GM23338 (cell line): ENCODE measurements around the gene GLCCI1. TPM values are rescaled to one million over a fixed set of nuclear protein-coding genes. Genes with fewer than 3 reads are reported as not detected.

Source experiments
- ATAC-seq: fragments of 200-7000 bp; cut with Tn5 transposase; 3 replicates; pipeline ENCODE4 v1.9.1; 2020
- DNase-seq: peaks from one replicate; pipeline ENCODE4 v3.0.0-alpha.2; 2015; ENCODE audit warnings: low spot score
- H2AFZ ChIP-seq: fragments of 200-600 bp; sonication (generic); 2 replicates; pipeline ENCODE4 v1.8.0; 2016; ENCODE audit warnings: antibody characterized with exemption, mild to moderate bottlenecking, moderate library complexity
- H3F3A ChIP-seq: fragments of 200-600 bp; sonication (generic); replicated peaks from 2 replicates; pipeline ENCODE4 v1.8.0; 2017; ENCODE audit warnings: antibody characterized with exemption, mixed run types, low read depth
- H3K27ac ChIP-seq: fragments of 200-600 bp; sonication (generic); 2 replicates; pipeline ENCODE4 v1.6.1; 2016; ENCODE audit warnings: low read depth
- H3K27me3 ChIP-seq: fragments of 200-600 bp; sonication (generic); 2 replicates; pipeline ENCODE4 v1.8.0; 2016; ENCODE audit warnings: mild to moderate bottlenecking, mixed run types, moderate library complexity; ENCODE audit not compliant: insufficient read depth
- H3K36me3 ChIP-seq: fragments of 200-600 bp; sonication (generic); 2 replicates; pipeline ENCODE4 v1.8.0; 2016; ENCODE audit warnings: mild to moderate bottlenecking; ENCODE audit not compliant: insufficient read depth
- H3K4me1 ChIP-seq: fragments of 200-600 bp; sonication (generic); 2 replicates; pipeline ENCODE4 v1.8.0; 2016; ENCODE audit warnings: mild to moderate bottlenecking, moderate library complexity; ENCODE audit not compliant: insufficient read depth
- H3K4me2 ChIP-seq: fragments of 200-600 bp; sonication (generic); 2 replicates; pipeline ENCODE4 v1.7.1; 2017; ENCODE audit warnings: mixed run types
- H3K4me3 ChIP-seq: fragments of 200-600 bp; sonication (generic); 2 replicates; pipeline ENCODE4 v1.6.1; 2016; ENCODE audit warnings: mixed run types
- H3K79me2 ChIP-seq: fragments of 200-600 bp; sonication (generic); replicated peaks from 2 replicates; pipeline ENCODE4 v1.8.0; 2017; ENCODE audit warnings: mild to moderate bottlenecking; ENCODE audit not compliant: insufficient read depth
- H3K9me2 ChIP-seq: fragments of 200-600 bp; sonication (generic); 2 replicates; pipeline ENCODE4 v1.8.0; 2017; ENCODE audit not compliant: insufficient read depth
- H4K20me1 ChIP-seq: fragments of 200-600 bp; sonication (generic); replicated peaks from 2 replicates; pipeline ENCODE4 v1.8.0; 2017; ENCODE audit warnings: mild to moderate bottlenecking; ENCODE audit not compliant: insufficient read depth
- H3K27ac Mint-ChIP-seq: 2 replicates; pipeline ENCODE4 v1.8.0; 2020; ENCODE audit warnings: inconsistent platforms, mild to moderate bottlenecking, moderate library complexity, mixed read lengths
- H3K27me3 Mint-ChIP-seq: 3 replicates; pipeline ENCODE4 v1.8.0; 2022; ENCODE audit warnings: low read depth, mild to moderate bottlenecking, moderate library complexity, mixed read lengths, inconsistent platforms; ENCODE audit not compliant: insufficient read depth, poor library complexity
- H3K36me3 Mint-ChIP-seq: 3 replicates; pipeline ENCODE4 v1.8.0; 2021; ENCODE audit warnings: low read depth, mild to moderate bottlenecking, inconsistent platforms, moderate library complexity, mixed read lengths
- H3K4me1 Mint-ChIP-seq: 3 replicates; pipeline ENCODE4 v1.8.0; 2020; ENCODE audit warnings: mild to moderate bottlenecking, inconsistent platforms, mixed read lengths
- H3K4me3 Mint-ChIP-seq: 3 replicates; pipeline ENCODE4 v1.8.0; 2021; ENCODE audit warnings: moderate library complexity, mild to moderate bottlenecking, inconsistent platforms, mixed read lengths
- H3K9me3 Mint-ChIP-seq: 3 replicates; pipeline ENCODE4 v1.8.0; 2020; ENCODE audit warnings: moderate library complexity, mild to moderate bottlenecking, inconsistent platforms, mixed read lengths
- CREB1 ChIP-seq: fragments of 250-450 bp; sonication (Bioruptor Pico); IDR thresholded peaks from 2 replicates; pipeline ENCODE4 v1.5.0; 2020; ENCODE audit warnings: low read depth, mild to moderate bottlenecking, moderate library complexity
- EZH2 ChIP-seq: fragments of 200-600 bp; sonication (generic); IDR thresholded peaks from one replicate; pipeline ENCODE4 v1.8.0; 2017; ENCODE audit warnings: antibody characterized with exemption, mild to moderate bottlenecking, low read depth; ENCODE audit not compliant: unreplicated experiment
- EZH2phosphoT487 ChIP-seq: fragments of 200-600 bp; sonication (generic); IDR thresholded peaks from one replicate; pipeline ENCODE4 v1.8.1; 2018; ENCODE audit warnings: antibody characterized with exemption; ENCODE audit not compliant: unreplicated experiment
- JUNB ChIP-seq: IDR thresholded peaks from one replicate; pipeline ENCODE4 v1.6.1; 2016; ENCODE audit warnings: antibody characterized with exemption; ENCODE audit not compliant: unreplicated experiment
- NANOG ChIP-seq: IDR thresholded peaks from 2 replicates; pipeline ENCODE4 v1.6.1; 2016; ENCODE audit warnings: antibody characterized with exemption, borderline replicate concordance
- POLR2AphosphoS5 ChIP-seq: IDR thresholded peaks from 2 replicates; pipeline ENCODE4 v1.6.1; 2016; ENCODE audit warnings: antibody characterized with exemption, low read depth
- STAT1 ChIP-seq: IDR thresholded peaks from one replicate; pipeline ENCODE4 v1.6.1; 2016; ENCODE audit warnings: antibody characterized with exemption; ENCODE audit not compliant: unreplicated experiment
- ZNF114 ChIP-seq: fragments of 250-450 bp; sonication (Bioruptor Pico); IDR thresholded peaks from 2 replicates; pipeline ENCODE4 v1.5.0; 2020; ENCODE audit warnings: mild to moderate bottlenecking, moderate library complexity
- ZNF331 ChIP-seq: fragments of 250-450 bp; sonication (Bioruptor Pico); IDR thresholded peaks from 2 replicates; pipeline ENCODE4 v1.5.0; 2020; ENCODE audit warnings: low read depth, mild to moderate bottlenecking, moderate library complexity
- polyA plus RNA-seq: library from polyadenylated mRNA; unstranded; fragments of >200 nt; fragmentation: Nextera tagmentation; extraction: Ambion mirVana; gene quantifications from 2 replicates; pipeline ENCODE4 v1.2.1, GENCODE V29; 2016
- total RNA-seq: library from RNA; depleted of rRNA; stranded (reverse); fragments of >200 nt; shearing (Covaris generic); gene quantifications from 2 replicates; pipeline ENCODE4 v1.2.3, GENCODE V29; 2014
- TF ChIP-seq, protein P1 (sequence below): IDR thresholded peaks from one replicate; pipeline ENCODE4 v1.6.1; 2018; ENCODE audit warnings: antibody characterized with exemption; ENCODE audit not compliant: unreplicated experiment
- TF ChIP-seq, protein P2 (sequence below): fragments of 250-450 bp; sonication (Bioruptor Pico); IDR thresholded peaks from 2 replicates; pipeline ENCODE4 v1.5.0; 2020; ENCODE audit warnings: mild to moderate bottlenecking, moderate library complexity
- TF ChIP-seq, protein P3 (sequence below): IDR thresholded peaks from 2 replicates; pipeline ENCODE4 v1.6.1; 2016; ENCODE audit warnings: antibody characterized with exemption
- TF ChIP-seq, protein P4 (sequence below), 2 experiments: fragments of 200-600 bp in 1 of 2; sonication (generic) in 1 of 2; conservative IDR thresholded peaks; 2 replicates each; pipeline versions ENCODE4 v1.5.1 to v1.6.1; 2016 to 2017; ENCODE audit warnings: antibody characterized with exemption in 2 of 2, low read depth in 2 of 2, mild to moderate bottlenecking in 2 of 2, moderate library complexity in 1 of 2

GLCCI1 gene
- total and polyA plus RNA-seq, 2 experiments from 2014 or later = 15.0 to 15.7 TPM

DNA sequence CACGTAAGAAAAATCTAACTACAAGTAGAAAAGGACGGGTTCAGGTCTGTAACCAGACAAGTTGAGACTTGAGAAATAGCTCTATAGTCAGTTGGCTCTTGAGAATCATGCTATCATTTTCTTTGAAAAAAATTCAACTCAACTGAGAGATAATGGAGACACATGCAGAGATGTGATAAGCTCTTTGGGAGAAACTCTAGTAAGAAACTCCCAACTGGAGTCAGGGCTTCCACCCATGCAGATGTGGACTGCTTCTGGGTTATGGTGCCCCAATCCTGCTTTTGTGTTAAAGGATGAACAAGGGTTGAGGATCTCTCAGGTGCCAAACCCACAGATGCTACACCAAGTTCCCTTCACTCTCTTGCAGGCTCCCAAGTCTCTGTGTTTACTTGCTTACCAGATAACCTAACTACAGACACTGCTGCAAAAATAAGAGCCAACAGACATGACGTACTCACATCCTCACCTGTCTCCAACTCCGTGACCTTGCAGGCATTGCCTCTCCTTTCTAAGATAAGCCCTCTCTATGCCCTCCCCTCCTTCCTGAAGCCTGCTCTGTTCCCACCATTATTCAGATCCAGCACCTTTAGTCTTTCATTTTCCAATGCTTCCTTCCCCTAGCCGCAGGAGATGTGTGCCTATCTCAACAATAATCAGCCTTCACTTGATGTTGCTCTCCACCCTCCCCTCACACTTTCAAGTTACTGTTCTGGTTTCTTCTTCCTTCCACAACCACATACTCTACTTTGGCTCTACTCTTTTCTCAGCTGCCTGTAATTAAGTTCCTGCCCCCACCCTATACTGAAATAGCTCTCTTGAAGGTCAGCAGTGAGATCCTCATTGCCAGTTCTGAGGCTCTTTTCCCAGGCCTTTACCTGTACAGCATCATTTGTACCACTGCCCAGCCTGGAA lies 163.4 kb downstream of the GLCCI1 start:
- no peak overlapping the region for H3K4me3 Mint-ChIP-seq
- Histone ChIP-seq H3K36me3 (no peaks in the 10 kb centered on the region), H3K27me3 (no peaks in the 10 kb centered on the region), H2AFZ (no peak overlapping the region), H4K20me1 (no peaks in the 10 kb centered on the region), H3K4me2 (no peak overlapping the region), H3K4me3 (no peak overlapping the region), H3K79me2 (no peaks in the 10 kb centered on the region), H3K27ac (no peak overlapping the region), H3F3A (no peaks in the 10 kb centered on the region), H3K9me2 (peaks cover 11% of the 10 kb centered on the region; the same call in 1 of the 2 replicates), H3K4me1 (no peaks in the 10 kb centered on the region)
- no peaks in the 10 kb centered on the region for H3K9me3 Mint-ChIP-seq
- ATAC-seq = no peak
- TF ChIP-seq, protein P1, sequence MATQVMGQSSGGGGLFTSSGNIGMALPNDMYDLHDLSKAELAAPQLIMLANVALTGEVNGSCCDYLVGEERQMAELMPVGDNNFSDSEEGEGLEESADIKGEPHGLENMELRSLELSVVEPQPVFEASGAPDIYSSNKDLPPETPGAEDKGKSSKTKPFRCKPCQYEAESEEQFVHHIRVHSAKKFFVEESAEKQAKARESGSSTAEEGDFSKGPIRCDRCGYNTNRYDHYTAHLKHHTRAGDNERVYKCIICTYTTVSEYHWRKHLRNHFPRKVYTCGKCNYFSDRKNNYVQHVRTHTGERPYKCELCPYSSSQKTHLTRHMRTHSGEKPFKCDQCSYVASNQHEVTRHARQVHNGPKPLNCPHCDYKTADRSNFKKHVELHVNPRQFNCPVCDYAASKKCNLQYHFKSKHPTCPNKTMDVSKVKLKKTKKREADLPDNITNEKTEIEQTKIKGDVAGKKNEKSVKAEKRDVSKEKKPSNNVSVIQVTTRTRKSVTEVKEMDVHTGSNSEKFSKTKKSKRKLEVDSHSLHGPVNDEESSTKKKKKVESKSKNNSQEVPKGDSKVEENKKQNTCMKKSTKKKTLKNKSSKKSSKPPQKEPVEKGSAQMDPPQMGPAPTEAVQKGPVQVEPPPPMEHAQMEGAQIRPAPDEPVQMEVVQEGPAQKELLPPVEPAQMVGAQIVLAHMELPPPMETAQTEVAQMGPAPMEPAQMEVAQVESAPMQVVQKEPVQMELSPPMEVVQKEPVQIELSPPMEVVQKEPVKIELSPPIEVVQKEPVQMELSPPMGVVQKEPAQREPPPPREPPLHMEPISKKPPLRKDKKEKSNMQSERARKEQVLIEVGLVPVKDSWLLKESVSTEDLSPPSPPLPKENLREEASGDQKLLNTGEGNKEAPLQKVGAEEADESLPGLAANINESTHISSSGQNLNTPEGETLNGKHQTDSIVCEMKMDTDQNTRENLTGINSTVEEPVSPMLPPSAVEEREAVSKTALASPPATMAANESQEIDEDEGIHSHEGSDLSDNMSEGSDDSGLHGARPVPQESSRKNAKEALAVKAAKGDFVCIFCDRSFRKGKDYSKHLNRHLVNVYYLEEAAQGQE = no peak
- TF ChIP-seq CREB1 (CRISPR knock-in tag) = no peak
- TF ChIP-seq EZH2 = no peak
- no peak for TF ChIP-seq JUNB
- TF ChIP-seq, protein P2, sequence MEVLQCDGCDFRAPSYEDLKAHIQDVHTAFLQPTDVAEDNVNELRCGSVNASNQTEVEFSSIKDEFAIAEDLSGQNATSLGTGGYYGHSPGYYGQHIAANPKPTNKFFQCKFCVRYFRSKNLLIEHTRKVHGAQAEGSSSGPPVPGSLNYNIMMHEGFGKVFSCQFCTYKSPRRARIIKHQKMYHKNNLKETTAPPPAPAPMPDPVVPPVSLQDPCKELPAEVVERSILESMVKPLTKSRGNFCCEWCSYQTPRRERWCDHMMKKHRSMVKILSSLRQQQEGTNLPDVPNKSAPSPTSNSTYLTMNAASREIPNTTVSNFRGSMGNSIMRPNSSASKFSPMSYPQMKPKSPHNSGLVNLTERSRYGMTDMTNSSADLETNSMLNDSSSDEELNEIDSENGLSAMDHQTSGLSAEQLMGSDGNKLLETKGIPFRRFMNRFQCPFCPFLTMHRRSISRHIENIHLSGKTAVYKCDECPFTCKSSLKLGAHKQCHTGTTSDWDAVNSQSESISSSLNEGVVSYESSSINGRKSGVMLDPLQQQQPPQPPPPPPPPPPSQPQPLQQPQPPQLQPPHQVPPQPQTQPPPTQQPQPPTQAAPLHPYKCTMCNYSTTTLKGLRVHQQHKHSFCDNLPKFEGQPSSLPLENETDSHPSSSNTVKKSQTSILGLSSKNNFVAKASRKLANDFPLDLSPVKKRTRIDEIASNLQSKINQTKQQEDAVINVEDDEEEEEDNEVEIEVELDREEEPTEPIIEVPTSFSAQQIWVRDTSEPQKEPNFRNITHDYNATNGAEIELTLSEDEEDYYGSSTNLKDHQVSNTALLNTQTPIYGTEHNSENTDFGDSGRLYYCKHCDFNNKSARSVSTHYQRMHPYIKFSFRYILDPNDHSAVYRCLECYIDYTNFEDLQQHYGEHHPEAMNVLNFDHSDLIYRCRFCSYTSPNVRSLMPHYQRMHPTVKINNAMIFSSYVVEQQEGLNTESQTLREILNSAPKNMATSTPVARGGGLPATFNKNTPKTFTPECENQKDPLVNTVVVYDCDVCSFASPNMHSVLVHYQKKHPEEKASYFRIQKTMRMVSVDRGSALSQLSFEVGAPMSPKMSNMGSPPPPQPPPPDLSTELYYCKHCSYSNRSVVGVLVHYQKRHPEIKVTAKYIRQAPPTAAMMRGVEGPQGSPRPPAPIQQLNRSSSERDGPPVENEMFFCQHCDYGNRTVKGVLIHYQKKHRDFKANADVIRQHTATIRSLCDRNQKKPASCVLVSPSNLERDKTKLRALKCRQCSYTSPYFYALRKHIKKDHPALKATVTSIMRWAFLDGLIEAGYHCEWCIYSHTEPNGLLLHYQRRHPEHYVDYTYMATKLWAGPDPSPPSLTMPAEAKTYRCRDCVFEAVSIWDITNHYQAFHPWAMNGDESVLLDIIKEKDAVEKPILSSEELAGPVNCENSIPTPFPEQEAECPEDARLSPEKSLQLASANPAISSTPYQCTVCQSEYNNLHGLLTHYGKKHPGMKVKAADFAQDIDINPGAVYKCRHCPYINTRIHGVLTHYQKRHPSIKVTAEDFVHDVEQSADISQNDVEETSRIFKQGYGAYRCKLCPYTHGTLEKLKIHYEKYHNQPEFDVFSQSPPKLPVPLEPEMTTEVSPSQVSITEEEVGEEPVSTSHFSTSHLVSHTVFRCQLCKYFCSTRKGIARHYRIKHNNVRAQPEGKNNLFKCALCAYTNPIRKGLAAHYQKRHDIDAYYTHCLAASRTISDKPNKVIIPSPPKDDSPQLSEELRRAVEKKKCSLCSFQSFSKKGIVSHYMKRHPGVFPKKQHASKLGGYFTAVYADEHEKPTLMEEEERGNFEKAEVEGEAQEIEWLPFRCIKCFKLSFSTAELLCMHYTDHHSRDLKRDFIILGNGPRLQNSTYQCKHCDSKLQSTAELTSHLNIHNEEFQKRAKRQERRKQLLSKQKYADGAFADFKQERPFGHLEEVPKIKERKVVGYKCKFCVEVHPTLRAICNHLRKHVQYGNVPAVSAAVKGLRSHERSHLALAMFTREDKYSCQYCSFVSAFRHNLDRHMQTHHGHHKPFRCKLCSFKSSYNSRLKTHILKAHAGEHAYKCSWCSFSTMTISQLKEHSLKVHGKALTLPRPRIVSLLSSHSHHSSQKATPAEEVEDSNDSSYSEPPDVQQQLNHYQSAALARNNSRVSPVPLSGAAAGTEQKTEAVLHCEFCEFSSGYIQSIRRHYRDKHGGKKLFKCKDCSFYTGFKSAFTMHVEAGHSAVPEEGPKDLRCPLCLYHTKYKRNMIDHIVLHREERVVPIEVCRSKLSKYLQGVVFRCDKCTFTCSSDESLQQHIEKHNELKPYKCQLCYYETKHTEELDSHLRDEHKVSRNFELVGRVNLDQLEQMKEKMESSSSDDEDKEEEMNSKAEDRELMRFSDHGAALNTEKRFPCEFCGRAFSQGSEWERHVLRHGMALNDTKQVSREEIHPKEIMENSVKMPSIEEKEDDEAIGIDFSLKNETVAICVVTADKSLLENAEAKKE (CRISPR knock-in tag) = no peak
- no peak for TF ChIP-seq NANOG
- TF ChIP-seq, protein P3, sequence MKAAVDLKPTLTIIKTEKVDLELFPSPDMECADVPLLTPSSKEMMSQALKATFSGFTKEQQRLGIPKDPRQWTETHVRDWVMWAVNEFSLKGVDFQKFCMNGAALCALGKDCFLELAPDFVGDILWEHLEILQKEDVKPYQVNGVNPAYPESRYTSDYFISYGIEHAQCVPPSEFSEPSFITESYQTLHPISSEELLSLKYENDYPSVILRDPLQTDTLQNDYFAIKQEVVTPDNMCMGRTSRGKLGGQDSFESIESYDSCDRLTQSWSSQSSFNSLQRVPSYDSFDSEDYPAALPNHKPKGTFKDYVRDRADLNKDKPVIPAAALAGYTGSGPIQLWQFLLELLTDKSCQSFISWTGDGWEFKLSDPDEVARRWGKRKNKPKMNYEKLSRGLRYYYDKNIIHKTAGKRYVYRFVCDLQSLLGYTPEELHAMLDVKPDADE = no peak
- TF ChIP-seq, protein P4, sequence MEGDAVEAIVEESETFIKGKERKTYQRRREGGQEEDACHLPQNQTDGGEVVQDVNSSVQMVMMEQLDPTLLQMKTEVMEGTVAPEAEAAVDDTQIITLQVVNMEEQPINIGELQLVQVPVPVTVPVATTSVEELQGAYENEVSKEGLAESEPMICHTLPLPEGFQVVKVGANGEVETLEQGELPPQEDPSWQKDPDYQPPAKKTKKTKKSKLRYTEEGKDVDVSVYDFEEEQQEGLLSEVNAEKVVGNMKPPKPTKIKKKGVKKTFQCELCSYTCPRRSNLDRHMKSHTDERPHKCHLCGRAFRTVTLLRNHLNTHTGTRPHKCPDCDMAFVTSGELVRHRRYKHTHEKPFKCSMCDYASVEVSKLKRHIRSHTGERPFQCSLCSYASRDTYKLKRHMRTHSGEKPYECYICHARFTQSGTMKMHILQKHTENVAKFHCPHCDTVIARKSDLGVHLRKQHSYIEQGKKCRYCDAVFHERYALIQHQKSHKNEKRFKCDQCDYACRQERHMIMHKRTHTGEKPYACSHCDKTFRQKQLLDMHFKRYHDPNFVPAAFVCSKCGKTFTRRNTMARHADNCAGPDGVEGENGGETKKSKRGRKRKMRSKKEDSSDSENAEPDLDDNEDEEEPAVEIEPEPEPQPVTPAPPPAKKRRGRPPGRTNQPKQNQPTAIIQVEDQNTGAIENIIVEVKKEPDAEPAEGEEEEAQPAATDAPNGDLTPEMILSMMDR (conservative IDR thresholded peaks at IDR 0.05; ENCODE audit: low read depth in 2 of 2) = no peak
- TF ChIP-seq POLR2AphosphoS5 = no peak
- TF ChIP-seq EZH2phosphoT487 = no peak
- TF ChIP-seq ZNF114 (CRISPR knock-in tag) = no peak
- TF ChIP-seq ZNF331 = no peak
- TF ChIP-seq STAT1 = no peak
- peaks cover 6% of the 10 kb centered on the region; the same call in 2 of the 3 replicates for H3K36me3 Mint-ChIP-seq
- no peaks in the 10 kb centered on the region for H3K27me3 Mint-ChIP-seq
- no peak overlapping the region for H3K27ac Mint-ChIP-seq
- H3K4me1 Mint-ChIP-seq = no peaks in the 10 kb centered on the region
- no peak for DNase-seq
